Head of caudate nucleus (tissue), 42 donors: ENCODE data around the gene EXOC3L4.
"Not testable (repeated sequence)": the region's sequence is repeated elsewhere in the genome, so short reads cannot be mapped to it uniquely, and the experiment has no call there.

Experiments used
- DNase-seq, 42 donors: peaks; one replicate each; pipeline versions ENCODE4 v3.0.0 to v3.0.0-alpha.2; 2020 to 2021; ENCODE audit warnings: mixed read lengths in 7 of 42
- intact Hi-C: fragments of 100-400 bp; cut with DNase I; formaldehyde crosslinking; loops from one replicate; pipeline ENCODE4 v1.15.0; 2022

EXOC3L4 gene

DNA sequence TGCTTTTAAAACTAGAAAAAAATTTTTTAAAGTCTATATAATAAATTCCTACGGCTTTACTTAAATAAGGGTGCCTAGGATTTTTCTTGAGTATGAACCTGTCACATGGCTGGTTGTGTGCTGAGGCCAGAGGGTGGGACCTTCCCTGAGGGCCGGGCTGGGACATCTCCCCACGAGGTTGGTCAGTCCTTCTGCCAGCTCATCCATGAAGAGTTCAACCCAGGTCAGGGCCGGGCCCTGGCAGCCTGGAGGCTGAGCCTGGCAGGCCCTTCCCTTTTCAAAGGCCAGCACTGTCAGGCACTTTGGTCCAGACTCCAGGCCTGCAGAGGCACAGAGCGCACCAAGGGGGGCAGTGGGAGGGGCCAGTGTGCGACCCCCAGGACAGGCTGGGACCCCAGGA is 60.5 kb downstream of the EXOC3L4 start:
- peak in 39 of 42 donors; percentile 17 to 80 (median 57) for DNase-seq

GRCh38 chr14:103155416-103155815 is 60.9 kb downstream of the EXOC3L4 start:
- intact Hi-C loops, DNase-seq: not testable (repeated sequence)

More for the DNA sequence above, 60.5 kb downstream of the EXOC3L4 start:
- intact Hi-C loops: no loop called here

GRCh38 chr14:103155826-103156394 is 61.4 kb downstream of the EXOC3L4 start:
- intact Hi-C loops: no loop called here
- DNase-seq: no peak

GRCh38 chr14:103156651-103157378 is 62.3 kb downstream of the EXOC3L4 start:
- DNase-seq: no peak
- intact Hi-C loops: no loop called here

- DNase-seq: no peak
- intact Hi-C loops: no loop called here
Observed at GRCh38 chr14:103157969-103158368, 63.4 kb downstream of the EXOC3L4 start.

DNA sequence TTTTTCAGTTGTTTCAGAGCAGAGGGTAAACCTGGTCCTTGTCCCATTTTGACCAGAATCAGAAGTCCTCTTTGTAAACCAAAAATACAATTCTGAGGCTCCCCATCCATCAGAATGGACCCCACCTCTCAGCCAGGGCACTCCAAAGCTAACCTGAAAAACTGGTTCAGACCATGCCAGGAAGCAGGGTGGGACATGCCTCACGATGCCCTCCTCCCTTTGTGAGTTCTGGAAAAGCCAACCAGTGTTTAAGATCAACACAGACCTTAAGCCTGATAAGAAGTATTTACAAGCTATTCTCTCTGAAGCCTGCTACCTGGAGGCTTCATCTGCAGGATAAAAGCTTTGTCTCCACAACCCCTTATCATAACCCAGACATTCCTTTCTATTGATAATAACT is 64.2 kb downstream of the EXOC3L4 start:
- intact Hi-C loops: no loop called here
- DNase-seq: no peak
